SH-SY5Y (cell line): ENCODE results near the gene DNM3.

Experiments used
- GATA2 ChIP-seq: IDR thresholded peaks from 2 replicates; pipeline ENCODE4 v1.6.1; 2011; ENCODE audit warnings: mild to moderate bottlenecking, low read depth, low read length
- GATA3 ChIP-seq: IDR thresholded peaks from 2 replicates; pipeline ENCODE4 v1.6.1; 2011; ENCODE audit warnings: low read depth, mild to moderate bottlenecking, low read length, moderate library complexity

GRCh38 chr1:172390683-172391551 lies 549.6 kb downstream of the DNM3 start:
- no peak for TF ChIP-seq GATA2
- TF ChIP-seq GATA3 = no peak
